Endothelial cell of umbilical vein (primary cell): ENCODE results near the gene SLC30A10. TPM values are rescaled to one million over a fixed set of nuclear protein-coding genes. Genes with fewer than 3 reads are reported as not detected.

ENCODE experiments used
- BruUV-seq: library from RNA; stranded (reverse); fragments of 400-500 nt; replicated peaks from 2 replicates; lab custom pipeline; 2021; lab: Mats Ljungman, UMichigan
- CTCF ChIA-PET: fragments of 300-600, 350-600 bp; sonication (Branson Sonifier 250); formaldehyde crosslinking; loops from one replicate; lab custom pipeline; 2021; ENCODE audit warnings: antibody characterized with exemption, inconsistent platforms; lab: Charles Lee
- POLR2A ChIA-PET: fragments of 300-600, 350-600 bp; sonication (Branson Sonifier 250); formaldehyde crosslinking; loops from one replicate; lab custom pipeline; 2021; ENCODE audit warnings: antibody characterized with exemption, inconsistent platforms; lab: Charles Lee
- DNase-seq: peaks from one replicate; pipeline ENCODE4 v3.0.0-alpha.2; 2011; ENCODE audit warnings: low read depth, low spot score
- FAIRE-seq: peaks from 2 replicates; lab custom pipeline; 2011; peaks lifted over from hg19 to GRCh38; lab: Jason Lieb, UNC
- H2AFZ ChIP-seq: 2 replicates; pipeline ENCODE4 v1.6.0; 2012; ENCODE audit warnings: low read depth, low read length, control low read depth, inconsistent platforms
- H3K27ac ChIP-seq: 2 replicates; pipeline ENCODE4 v1.5.1; 2011; ENCODE audit warnings: low read depth, mild to moderate bottlenecking, control low read depth, low read length, moderate library complexity; ENCODE audit not compliant: insufficient read depth
- H3K27me3 ChIP-seq, 2 experiments: 2 replicates each; pipeline versions ENCODE4 v1.6.0 to v1.6.1; 2011; ENCODE audit warnings: low read length in 2 of 2, mixed read lengths in 1 of 2; ENCODE audit not compliant: control insufficient read depth in 2 of 2, insufficient read depth in 2 of 2
- H3K36me3 ChIP-seq, 2 experiments: 2 replicates in 1 of 2; 3 replicates in 1 of 2; pipeline ENCODE4 v1.5.1; 2011; ENCODE audit warnings: low read length in 2 of 2, mild to moderate bottlenecking in 1 of 2, moderate library complexity in 1 of 2; ENCODE audit not compliant: control insufficient read depth in 2 of 2, insufficient read depth in 2 of 2; ENCODE audit errors: extremely low read depth in 1 of 2
- H3K4me1 ChIP-seq: 3 replicates; pipeline ENCODE4 v1.5.1; 2011; ENCODE audit warnings: mild to moderate bottlenecking, low read length; ENCODE audit not compliant: control insufficient read depth, insufficient read depth; ENCODE audit errors: extremely low read depth
- H3K4me2 ChIP-seq: 2 replicates; pipeline ENCODE4 v1.6.1; 2011; ENCODE audit warnings: low read length, control low read depth, mixed read lengths; ENCODE audit not compliant: insufficient read depth
- H3K4me3 ChIP-seq, 3 experiments: fragments of 200-600 bp in 1 of 3; sonication (generic), shearing (Covaris generic) in 1 of 3; replicated peaks in 1 of 3; 2 replicates each; pipeline ENCODE4 v1.5.1; 2011 to 2016; ENCODE audit warnings: control low read depth in 3 of 3, low read length in 3 of 3, mild to moderate bottlenecking in 2 of 3, inconsistent platforms in 1 of 3, low read depth in 1 of 3, moderate library complexity in 1 of 3; ENCODE audit not compliant: insufficient read depth in 1 of 3
- H3K79me2 ChIP-seq: 2 replicates; pipeline ENCODE4 v1.6.0; 2012; ENCODE audit warnings: low read length, inconsistent platforms; ENCODE audit not compliant: control insufficient read depth, insufficient read depth
- H3K9ac ChIP-seq: replicated peaks from 2 replicates; pipeline ENCODE3; 2011; ENCODE audit warnings: low read length, control low read depth; ENCODE audit not compliant: insufficient read depth; ENCODE audit errors: extremely low read depth
- H3K9me1 ChIP-seq: replicated peaks from 3 replicates; pipeline ENCODE4 v1.6.0; 2011; ENCODE audit warnings: mild to moderate bottlenecking, low read length; ENCODE audit not compliant: control insufficient read depth, insufficient read depth; ENCODE audit errors: extremely low read depth
- H3K9me3 ChIP-seq: replicated peaks from 2 replicates; pipeline ENCODE4 v1.5.1; 2012; ENCODE audit warnings: low read length, inconsistent platforms; ENCODE audit not compliant: control insufficient read depth, insufficient read depth
- H4K20me1 ChIP-seq: replicated peaks from 2 replicates; pipeline ENCODE3; 2011; ENCODE audit warnings: mild to moderate bottlenecking, low read length; ENCODE audit not compliant: control insufficient read depth, insufficient read depth; ENCODE audit errors: extremely low read depth
- EZH2 ChIP-seq: IDR thresholded peaks from 2 replicates; pipeline ENCODE4 v1.6.1; 2012; ENCODE audit warnings: borderline replicate concordance, low read depth, mild to moderate bottlenecking, moderate library complexity, low read length, inconsistent platforms; ENCODE audit not compliant: severe bottlenecking
- FOS ChIP-seq: IDR thresholded peaks from 2 replicates; pipeline ENCODE4 v1.6.1; 2011; ENCODE audit warnings: mild to moderate bottlenecking, low read length, moderate library complexity, borderline replicate concordance; ENCODE audit not compliant: insufficient read depth
- GATA2 ChIP-seq: IDR thresholded peaks from 2 replicates; pipeline ENCODE4 v1.7.0; 2011; ENCODE audit warnings: low read depth, mild to moderate bottlenecking, moderate library complexity, mixed read lengths, low read length; ENCODE audit not compliant: insufficient read length, insufficient read depth
- JUN ChIP-seq: IDR thresholded peaks from 2 replicates; pipeline ENCODE4 v1.6.1; 2011; ENCODE audit warnings: borderline replicate concordance, low read depth; ENCODE audit not compliant: insufficient read length, insufficient read depth
- MYC ChIP-seq: IDR thresholded peaks from one replicate; pipeline ENCODE4 v1.6.1; 2011; ENCODE audit warnings: mild to moderate bottlenecking, low read depth, low read length
- POLR2A ChIP-seq: IDR thresholded peaks from 2 replicates; pipeline ENCODE4 v1.6.1; 2012; ENCODE audit warnings: low read depth, mild to moderate bottlenecking, control low read depth, low read length
- POLR2AphosphoS5 ChIP-seq: IDR thresholded peaks from 2 replicates; pipeline ENCODE4 v1.6.1; 2012; ENCODE audit warnings: low read depth, mild to moderate bottlenecking, control low read depth, low read length, moderate library complexity; ENCODE audit not compliant: insufficient read depth
- dilution Hi-C: fragments of 300-500 bp; cut with MboI; formaldehyde crosslinking; loops from one replicate; pipeline ENCODE4 v1.15.0; 2019; ENCODE audit warnings: low sequenced_read_pairs; ENCODE audit not compliant: extremely low pct_ligation_motif_present
- intact Hi-C: fragments of 100-400 bp; cut with micrococcal nuclease; formaldehyde crosslinking; loops from one replicate; pipeline ENCODE4 v1.10.0; 2022
- polyA plus RNA-seq, 4 experiments: library from polyadenylated mRNA; depleted of rRNA in 3 of 4; stranded (reverse) in 3 of 4; unstranded in 1 of 4; fragments of >200 nt; gene quantifications; 2 replicates each; pipeline versions ENCODE4 v1.2.1 to v1.2.3, GENCODE V29; 2011 to 2012; ENCODE audit warnings: missing spikeins in 1 of 4
- total RNA-seq: library from RNA; stranded (reverse); gene quantifications from 2 replicates; pipeline ENCODE4 v1.2.3, GENCODE V29; 2021
- TF ChIP-seq, protein P1 (sequence below), 2 donors: IDR thresholded peaks; 1 replicate in 1 of 2; 2 replicates in 1 of 2; pipeline ENCODE4 v1.5.1; 2011; ENCODE audit warnings: low read length in 2 of 2, mild to moderate bottlenecking in 2 of 2, moderate library complexity in 2 of 2, control low read depth in 1 of 2, inconsistent platforms in 1 of 2, low read depth in 1 of 2; ENCODE audit not compliant: insufficient read depth in 1 of 2; ENCODE audit errors: extremely low read depth in 1 of 2
- TF ChIP-seq, protein P2 (sequence below): IDR thresholded peaks from 2 replicates; pipeline ENCODE4 v1.6.1; 2011; ENCODE audit not compliant: insufficient read depth, insufficient read length

The SLC30A10 gene
- total and polyA plus RNA-seq, 2 donors (not counting 3 experiments of a cell fraction or from before 2014, with no cell fraction given), result not detected

DNA sequence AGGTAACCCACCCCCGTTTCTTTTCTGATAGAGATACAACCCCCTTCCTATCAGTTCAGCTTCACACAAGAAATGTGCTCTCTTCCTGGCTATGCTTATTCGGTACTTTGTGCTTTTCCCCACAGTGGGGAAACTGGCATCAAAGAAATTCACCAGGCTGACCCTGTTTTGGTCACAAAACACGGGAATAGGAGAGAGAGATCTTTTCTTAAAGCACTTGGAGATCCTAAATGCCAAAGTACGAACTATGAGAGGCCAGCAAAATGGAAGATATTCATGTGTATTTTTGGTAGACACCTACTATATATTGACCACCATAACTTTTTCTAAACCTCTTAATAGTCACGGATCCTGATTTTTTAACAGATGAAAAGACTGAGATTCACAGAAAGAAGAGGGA is 30.0 kb downstream of the SLC30A10 start:
- CTCF ChIA-PET, result no interaction called here
- FAIRE-seq (no peak), DNase-seq (no peak)
- no TSS peak for BruUV-seq
- no peaks in the 10 kb centered on the region for H3K9me3 ChIP-seq
- H3K9ac ChIP-seq, result no peak overlapping the region
- no peaks in the 10 kb centered on the region for H3K79me2 ChIP-seq
- H3K36me3 ChIP-seq, result no peaks in the 10 kb centered on the region
- intact Hi-C loops (loop anchor here (5.0 kb wide), 1 partner anchor 326 kb away; no protein-coding TSS in a partner anchor), dilution Hi-C loops (no loop called here)
- no peak overlapping the region for H3K4me3 ChIP-seq
- no peaks in the 10 kb centered on the region for H4K20me1 ChIP-seq
- H3K27ac ChIP-seq, result no peak overlapping the region
- no peak overlapping the region for H3K4me2 ChIP-seq
- peaks cover 4% of the 10 kb centered on the region for H3K4me1 ChIP-seq
- POLR2A ChIA-PET, result no interaction called here
- TF ChIP-seq EZH2, result no peak
- no peak for TF ChIP-seq MYC
- no peak for TF ChIP-seq POLR2A
- TF ChIP-seq, protein P1, sequence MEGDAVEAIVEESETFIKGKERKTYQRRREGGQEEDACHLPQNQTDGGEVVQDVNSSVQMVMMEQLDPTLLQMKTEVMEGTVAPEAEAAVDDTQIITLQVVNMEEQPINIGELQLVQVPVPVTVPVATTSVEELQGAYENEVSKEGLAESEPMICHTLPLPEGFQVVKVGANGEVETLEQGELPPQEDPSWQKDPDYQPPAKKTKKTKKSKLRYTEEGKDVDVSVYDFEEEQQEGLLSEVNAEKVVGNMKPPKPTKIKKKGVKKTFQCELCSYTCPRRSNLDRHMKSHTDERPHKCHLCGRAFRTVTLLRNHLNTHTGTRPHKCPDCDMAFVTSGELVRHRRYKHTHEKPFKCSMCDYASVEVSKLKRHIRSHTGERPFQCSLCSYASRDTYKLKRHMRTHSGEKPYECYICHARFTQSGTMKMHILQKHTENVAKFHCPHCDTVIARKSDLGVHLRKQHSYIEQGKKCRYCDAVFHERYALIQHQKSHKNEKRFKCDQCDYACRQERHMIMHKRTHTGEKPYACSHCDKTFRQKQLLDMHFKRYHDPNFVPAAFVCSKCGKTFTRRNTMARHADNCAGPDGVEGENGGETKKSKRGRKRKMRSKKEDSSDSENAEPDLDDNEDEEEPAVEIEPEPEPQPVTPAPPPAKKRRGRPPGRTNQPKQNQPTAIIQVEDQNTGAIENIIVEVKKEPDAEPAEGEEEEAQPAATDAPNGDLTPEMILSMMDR (IDR thresholded peaks at IDR 0.05; ENCODE audit: extremely low read depth in 1 of 2, insufficient read depth in 1 of 2, low read depth in 1 of 2, low read length in 2 of 2), result no peak
- no peak for TF ChIP-seq FOS
- TF ChIP-seq, protein P2, sequence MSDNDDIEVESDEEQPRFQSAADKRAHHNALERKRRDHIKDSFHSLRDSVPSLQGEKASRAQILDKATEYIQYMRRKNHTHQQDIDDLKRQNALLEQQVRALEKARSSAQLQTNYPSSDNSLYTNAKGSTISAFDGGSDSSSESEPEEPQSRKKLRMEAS, result no peak
- no peak for TF ChIP-seq JUN
- TF ChIP-seq POLR2AphosphoS5, result no peak
- TF ChIP-seq GATA2, result no peak
- H2AFZ ChIP-seq, result no peak overlapping the region
- H3K9me1 ChIP-seq, result no peaks in the 10 kb centered on the region
- no peaks in the 10 kb centered on the region for H3K27me3 ChIP-seq
